SK-N-SH treated with all-trans-retinoic acid at 6 μM for 48 hours (cell line): ENCODE data around the gene PNPLA3.

Experiments used
- BACH2 ChIP-seq: fragments of 250-450 bp; sonication (Bioruptor Pico); IDR thresholded peaks from 2 replicates; pipeline ENCODE4 v1.9.0; 2021; ENCODE audit warnings: mild to moderate bottlenecking, borderline replicate concordance
- ESRRG ChIP-seq: fragments of 250-450 bp; sonication (Bioruptor Pico); IDR thresholded peaks from 2 replicates; pipeline ENCODE4 v1.6.1; 2021; ENCODE audit warnings: mild to moderate bottlenecking
- SNAI2 ChIP-seq: fragments of 250-450 bp; sonication (Bioruptor Pico); IDR thresholded peaks from 2 replicates; pipeline ENCODE4 v1.5.0; 2020; ENCODE audit warnings: mild to moderate bottlenecking, moderate library complexity
- ZFP30 ChIP-seq: fragments of 450-650 bp; formaldehyde crosslinking; IDR thresholded peaks from 2 replicates; pipeline ENCODE4 v1.5.0; 2022; ENCODE audit warnings: mild to moderate bottlenecking, moderate library complexity
- ZNF70 ChIP-seq: fragments of 450-650 bp; formaldehyde crosslinking; IDR thresholded peaks from 2 replicates; pipeline ENCODE4 v1.5.0; 2020; ENCODE audit warnings: mild to moderate bottlenecking, moderate library complexity
- ZNF8 ChIP-seq: fragments of 450-650 bp; formaldehyde crosslinking; IDR thresholded peaks from 2 replicates; pipeline ENCODE4 v1.5.0; 2020; ENCODE audit warnings: mild to moderate bottlenecking, moderate library complexity
- TF ChIP-seq, protein P1 (sequence below): fragments of 250-450 bp; sonication (Bioruptor Pico); IDR thresholded peaks from 2 replicates; pipeline ENCODE4 v1.8.0; 2020; ENCODE audit warnings: mild to moderate bottlenecking, moderate library complexity, borderline replicate concordance
- TF ChIP-seq, protein P2 (sequence below): fragments of 250-450 bp; sonication (Bioruptor Pico); IDR thresholded peaks from 2 replicates; pipeline ENCODE4 v1.5.1; 2020; ENCODE audit warnings: low read depth, mild to moderate bottlenecking, moderate library complexity
- TF ChIP-seq, protein P3 (sequence below): fragments of 250-450 bp; sonication (Bioruptor Pico); IDR thresholded peaks from 2 replicates; pipeline ENCODE4 v1.5.1; 2021; ENCODE audit warnings: mild to moderate bottlenecking, moderate library complexity
- TF ChIP-seq, protein P4 (sequence below): fragments of 250-450 bp; sonication (Bioruptor Pico); IDR thresholded peaks from 2 replicates; pipeline ENCODE4 v1.8.0; 2021; ENCODE audit warnings: low read depth, mild to moderate bottlenecking, moderate library complexity, borderline replicate concordance

DNA sequence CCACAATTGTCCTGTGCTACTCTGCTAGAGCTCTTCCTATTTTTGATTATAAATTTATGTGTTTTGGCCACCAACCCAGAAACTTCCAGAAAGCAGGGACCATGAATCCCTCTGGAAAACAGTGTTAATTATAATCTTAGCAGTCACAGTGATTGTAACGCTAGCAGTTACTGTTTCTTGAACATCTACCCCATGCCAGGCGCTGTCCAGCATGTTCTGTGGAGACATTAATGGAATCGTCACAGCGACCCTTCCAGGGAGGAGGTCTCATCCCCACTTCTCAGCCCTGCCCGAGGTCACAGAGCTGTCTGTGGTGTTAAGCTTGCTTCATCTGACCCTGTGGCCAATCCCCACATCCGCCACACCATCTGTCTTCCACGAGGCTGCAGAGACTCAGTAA lies 17.9 kb upstream of the PNPLA3 start:
- no peak for TF ChIP-seq BACH2 (CRISPR knock-in tag)
- TF ChIP-seq, protein P1, sequence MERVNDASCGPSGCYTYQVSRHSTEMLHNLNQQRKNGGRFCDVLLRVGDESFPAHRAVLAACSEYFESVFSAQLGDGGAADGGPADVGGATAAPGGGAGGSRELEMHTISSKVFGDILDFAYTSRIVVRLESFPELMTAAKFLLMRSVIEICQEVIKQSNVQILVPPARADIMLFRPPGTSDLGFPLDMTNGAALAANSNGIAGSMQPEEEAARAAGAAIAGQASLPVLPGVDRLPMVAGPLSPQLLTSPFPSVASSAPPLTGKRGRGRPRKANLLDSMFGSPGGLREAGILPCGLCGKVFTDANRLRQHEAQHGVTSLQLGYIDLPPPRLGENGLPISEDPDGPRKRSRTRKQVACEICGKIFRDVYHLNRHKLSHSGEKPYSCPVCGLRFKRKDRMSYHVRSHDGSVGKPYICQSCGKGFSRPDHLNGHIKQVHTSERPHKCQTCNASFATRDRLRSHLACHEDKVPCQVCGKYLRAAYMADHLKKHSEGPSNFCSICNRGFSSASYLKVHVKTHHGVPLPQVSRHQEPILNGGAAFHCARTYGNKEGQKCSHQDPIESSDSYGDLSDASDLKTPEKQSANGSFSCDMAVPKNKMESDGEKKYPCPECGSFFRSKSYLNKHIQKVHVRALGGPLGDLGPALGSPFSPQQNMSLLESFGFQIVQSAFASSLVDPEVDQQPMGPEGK: no peak
- TF ChIP-seq ESRRG: no peak
- TF ChIP-seq, protein P2, sequence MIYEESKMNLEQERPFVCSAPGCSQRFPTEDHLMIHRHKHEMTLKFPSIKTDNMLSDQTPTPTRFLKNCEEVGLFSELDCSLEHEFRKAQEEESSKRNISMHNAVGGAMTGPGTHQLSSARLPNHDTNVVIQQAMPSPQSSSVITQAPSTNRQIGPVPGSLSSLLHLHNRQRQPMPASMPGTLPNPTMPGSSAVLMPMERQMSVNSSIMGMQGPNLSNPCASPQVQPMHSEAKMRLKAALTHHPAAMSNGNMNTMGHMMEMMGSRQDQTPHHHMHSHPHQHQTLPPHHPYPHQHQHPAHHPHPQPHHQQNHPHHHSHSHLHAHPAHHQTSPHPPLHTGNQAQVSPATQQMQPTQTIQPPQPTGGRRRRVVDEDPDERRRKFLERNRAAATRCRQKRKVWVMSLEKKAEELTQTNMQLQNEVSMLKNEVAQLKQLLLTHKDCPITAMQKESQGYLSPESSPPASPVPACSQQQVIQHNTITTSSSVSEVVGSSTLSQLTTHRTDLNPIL (CRISPR knock-in tag): no peak
- no peak for TF ChIP-seq ZFP30
- TF ChIP-seq, protein P3, sequence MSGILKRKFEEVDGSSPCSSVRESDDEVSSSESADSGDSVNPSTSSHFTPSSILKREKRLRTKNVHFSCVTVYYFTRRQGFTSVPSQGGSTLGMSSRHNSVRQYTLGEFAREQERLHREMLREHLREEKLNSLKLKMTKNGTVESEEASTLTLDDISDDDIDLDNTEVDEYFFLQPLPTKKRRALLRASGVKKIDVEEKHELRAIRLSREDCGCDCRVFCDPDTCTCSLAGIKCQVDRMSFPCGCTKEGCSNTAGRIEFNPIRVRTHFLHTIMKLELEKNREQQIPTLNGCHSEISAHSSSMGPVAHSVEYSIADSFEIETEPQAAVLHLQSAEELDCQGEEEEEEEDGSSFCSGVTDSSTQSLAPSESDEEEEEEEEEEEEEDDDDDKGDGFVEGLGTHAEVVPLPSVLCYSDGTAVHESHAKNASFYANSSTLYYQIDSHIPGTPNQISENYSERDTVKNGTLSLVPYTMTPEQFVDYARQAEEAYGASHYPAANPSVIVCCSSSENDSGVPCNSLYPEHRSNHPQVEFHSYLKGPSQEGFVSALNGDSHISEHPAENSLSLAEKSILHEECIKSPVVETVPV (CRISPR knock-in tag): no peak
- TF ChIP-seq SNAI2: no peak
- no peak for TF ChIP-seq ZNF8 (CRISPR knock-in tag)
- TF ChIP-seq, protein P4, sequence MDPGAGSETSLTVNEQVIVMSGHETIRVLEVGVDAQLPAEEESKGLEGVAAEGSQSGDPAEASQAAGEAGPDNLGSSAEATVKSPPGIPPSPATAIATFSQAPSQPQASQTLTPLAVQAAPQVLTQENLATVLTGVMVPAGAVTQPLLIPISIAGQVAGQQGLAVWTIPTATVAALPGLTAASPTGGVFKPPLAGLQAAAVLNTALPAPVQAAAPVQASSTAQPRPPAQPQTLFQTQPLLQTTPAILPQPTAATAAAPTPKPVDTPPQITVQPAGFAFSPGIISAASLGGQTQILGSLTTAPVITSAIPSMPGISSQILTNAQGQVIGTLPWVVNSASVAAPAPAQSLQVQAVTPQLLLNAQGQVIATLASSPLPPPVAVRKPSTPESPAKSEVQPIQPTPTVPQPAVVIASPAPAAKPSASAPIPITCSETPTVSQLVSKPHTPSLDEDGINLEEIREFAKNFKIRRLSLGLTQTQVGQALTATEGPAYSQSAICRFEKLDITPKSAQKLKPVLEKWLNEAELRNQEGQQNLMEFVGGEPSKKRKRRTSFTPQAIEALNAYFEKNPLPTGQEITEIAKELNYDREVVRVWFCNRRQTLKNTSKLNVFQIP (CRISPR knock-in tag): no peak
- TF ChIP-seq ZNF70 (CRISPR knock-in tag): no peak
